Sigmoid colon (tissue), 4 donors: ENCODE measurements around the gene ZNF354B.

Experiments
- CTCF ChIP-seq, 4 experiments: fragments of 450-650 bp in 3 of 4; fragments of 200-600 bp in 1 of 4; IDR thresholded peaks; one replicate each; pipeline ENCODE4 v1.5.1; 2016 to 2019; ENCODE audit warnings: antibody characterized with exemption in 4 of 4, mild to moderate bottlenecking in 3 of 4, moderate library complexity in 2 of 4
- EP300 ChIP-seq, 4 donors: sonication (generic); formaldehyde crosslinking; IDR thresholded peaks; one replicate each; pipeline ENCODE4 v1.6.1; 2017; ENCODE audit warnings: antibody characterized with exemption in 4 of 4
- POLR2A ChIP-seq, 2 donors: fragments of 450-650 bp; IDR thresholded peaks; one replicate each; pipeline ENCODE4 v1.6.1; 2016; ENCODE audit warnings: antibody characterized with exemption in 2 of 2, mild to moderate bottlenecking in 2 of 2, moderate library complexity in 2 of 2
- POLR2AphosphoS5 ChIP-seq, 4 donors: sonication (generic); formaldehyde crosslinking; IDR thresholded peaks; one replicate each; pipeline ENCODE4 v1.6.1; 2017; ENCODE audit warnings: antibody characterized with exemption in 4 of 4

DNA sequence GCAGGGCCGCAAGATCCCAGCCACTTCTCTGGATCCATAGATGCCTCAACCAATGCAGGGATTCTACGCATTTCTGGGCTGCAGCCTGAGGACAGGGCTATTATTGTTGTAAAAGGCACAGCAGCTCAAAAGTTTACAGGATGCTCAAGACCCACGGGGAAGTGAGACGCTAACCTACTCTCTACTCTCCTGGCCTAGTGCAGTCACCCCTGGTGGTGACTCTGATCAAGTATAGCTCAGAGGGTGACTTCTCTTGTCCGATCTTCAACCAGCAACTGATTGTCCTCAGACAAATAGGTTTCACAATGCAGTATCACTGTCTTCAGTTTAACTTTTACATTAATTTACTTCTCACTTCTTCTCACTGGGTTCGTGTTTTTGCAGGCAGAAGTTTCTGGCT is 34.3 kb upstream of the ZNF354B start:
- TF ChIP-seq CTCF (IDR thresholded peaks at IDR 0.05) (no peak), POLR2A (IDR thresholded peaks at IDR 0.05) (no peak), EP300 (IDR thresholded peaks at IDR 0.05) (no peak), POLR2AphosphoS5 (IDR thresholded peaks at IDR 0.05) (no peak)
